CD14-positive monocyte (primary cell): Measurements from ENCODE around the gene IL1A. TPM values are rescaled to one million over a fixed set of nuclear protein-coding genes. Genes with fewer than 3 reads are reported as not detected.

Source experiments
- DNase-seq, 3 donors: peaks; one replicate each; pipeline ENCODE4 v3.0.0-alpha.2; 2011 to 2022
- H2AFZ ChIP-seq: 2 replicates; pipeline ENCODE4 v1.6.0; 2012; ENCODE audit warnings: mild to moderate bottlenecking, low read depth, low read length, inconsistent platforms; ENCODE audit not compliant: insufficient read depth, poor library complexity, severe bottlenecking
- H3K27ac ChIP-seq, 2 donors: 1 replicate in 1 of 2; 2 replicates in 1 of 2; pipeline ENCODE4 v1.5.1; 2012 to 2013; ENCODE audit warnings: low read length in 2 of 2, control low read depth in 1 of 2, inconsistent platforms in 1 of 2, low read depth in 1 of 2, mild to moderate bottlenecking in 1 of 2
- H3K27me3 ChIP-seq, 2 donors: one replicate each; pipeline versions ENCODE4 v1.6.0 to v1.6.1; 2011 to 2013; ENCODE audit warnings: low read length in 2 of 2; ENCODE audit not compliant: control insufficient read depth in 2 of 2, insufficient read depth in 2 of 2
- H3K36me3 ChIP-seq, 2 donors: replicated peaks in 1 of 2; 1 replicate in 1 of 2; 2 replicates in 1 of 2; pipeline versions ENCODE4 v1.5.1 to v1.6.1; 2012 to 2013; ENCODE audit warnings: low read length in 2 of 2, control low read depth in 1 of 2, inconsistent platforms in 1 of 2, mild to moderate bottlenecking in 1 of 2; ENCODE audit not compliant: insufficient read depth in 2 of 2, control insufficient read depth in 1 of 2
- H3K4me1 ChIP-seq, 2 donors: 1 replicate in 1 of 2; 2 replicates in 1 of 2; pipeline versions ENCODE4 v1.5.1 to v1.6.1; 2012 to 2013; ENCODE audit warnings: low read length in 2 of 2, control low read depth in 1 of 2, inconsistent platforms in 1 of 2, mild to moderate bottlenecking in 1 of 2, moderate library complexity in 1 of 2; ENCODE audit not compliant: insufficient read depth in 2 of 2, control insufficient read depth in 1 of 2
- H3K4me2 ChIP-seq: replicated peaks from 2 replicates; pipeline ENCODE3; 2012; ENCODE audit warnings: low read length, moderate library complexity, mild to moderate bottlenecking; ENCODE audit not compliant: poor library complexity, severe bottlenecking; ENCODE audit errors: extremely low read depth
- H3K4me3 ChIP-seq, 3 experiments: fragments of 200-600 bp in 1 of 3; sonication (generic) in 1 of 3; replicated peaks in 1 of 3; 1 replicate in 2 of 3; 2 replicates in 1 of 3; pipeline ENCODE4 v1.5.1; 2011 to 2013; ENCODE audit warnings: low read length in 3 of 3, mild to moderate bottlenecking in 3 of 3, control low read depth in 2 of 3, low read depth in 2 of 3, inconsistent platforms in 1 of 3, moderate library complexity in 1 of 3
- H3K79me2 ChIP-seq: 2 replicates; pipeline ENCODE4 v1.6.0; 2012; ENCODE audit warnings: mild to moderate bottlenecking, control low read depth, inconsistent platforms, low read length, moderate library complexity; ENCODE audit not compliant: insufficient read depth
- H3K9ac ChIP-seq: 2 replicates; pipeline ENCODE4 v1.6.0; 2017; ENCODE audit warnings: low read length, mild to moderate bottlenecking; ENCODE audit not compliant: insufficient read depth, poor library complexity, severe bottlenecking
- H3K9me3 ChIP-seq, 2 donors: replicated peaks in 1 of 2; 1 replicate in 1 of 2; 2 replicates in 1 of 2; pipeline versions ENCODE4 v1.5.1 to v1.6.1; 2012 to 2013; ENCODE audit warnings: low read length in 2 of 2, control low read depth in 1 of 2; ENCODE audit not compliant: control insufficient read depth in 1 of 2, insufficient read depth in 1 of 2
- H4K20me1 ChIP-seq: 2 replicates; pipeline ENCODE4 v1.6.0; 2012; ENCODE audit warnings: mild to moderate bottlenecking, low read length, control low read depth, moderate library complexity; ENCODE audit not compliant: insufficient read depth
- H3K27ac Mint-ChIP-seq, 7 donors: one replicate each; pipeline ENCODE4 v1.8.0; 2020; ENCODE audit warnings: mild to moderate bottlenecking in 7 of 7, mixed read lengths in 7 of 7, moderate library complexity in 6 of 7, inconsistent platforms in 2 of 7
- H3K27me3 Mint-ChIP-seq, 3 donors: one replicate each; pipeline ENCODE4 v1.8.0; 2021 to 2022; ENCODE audit warnings: low read depth in 3 of 3, mild to moderate bottlenecking in 3 of 3, mixed read lengths in 3 of 3, moderate library complexity in 3 of 3, inconsistent platforms in 1 of 3
- H3K36me3 Mint-ChIP-seq, 2 donors: one replicate each; pipeline ENCODE4 v1.8.0; 2020; ENCODE audit warnings: mixed read lengths in 2 of 2, inconsistent platforms in 1 of 2, mild to moderate bottlenecking in 1 of 2
- H3K4me1 Mint-ChIP-seq: one replicate; pipeline ENCODE4 v1.8.0; 2020; ENCODE audit warnings: mild to moderate bottlenecking, mixed read lengths
- H3K4me3 Mint-ChIP-seq, 2 donors: one replicate each; pipeline ENCODE4 v1.8.0; 2020; ENCODE audit warnings: mild to moderate bottlenecking in 2 of 2, mixed read lengths in 2 of 2, moderate library complexity in 1 of 2
- H3K9me3 Mint-ChIP-seq, 7 donors: one replicate each; pipeline ENCODE4 v1.8.0; 2020 to 2022; ENCODE audit warnings: mixed read lengths in 7 of 7, mild to moderate bottlenecking in 6 of 7, moderate library complexity in 6 of 7, inconsistent platforms in 2 of 7
- WGBS: methylation state at CpG from one replicate; pipeline ENCODE4 v1.1.5; 2013; ENCODE audit warnings: missing lambda C conversion rate; ENCODE audit not compliant: insufficient coverage; 5-methylcytosine and 5-hydroxymethylcytosine counted together
- intact Hi-C, 2 donors: fragments of 100-400 bp; cut with micrococcal nuclease; formaldehyde crosslinking; loops; one replicate each; pipeline versions ENCODE4 v1.15.0 to v1.15.1; 2023
- polyA plus RNA-seq, 3 donors: library from polyadenylated mRNA; depleted of rRNA in 1 of 3; unstranded in 2 of 3; stranded (reverse) in 1 of 3; fragments of 300-500 nt in 2 of 3; fragments of >200 nt in 1 of 3; fragmentation: Illumina TruSeq in 2 of 3; gene quantifications; 1 replicate in 2 of 3; 2 replicates in 1 of 3; pipeline ENCODE4 v1.2.3, GENCODE V29; 2012 to 2021
- TF ChIP-seq, protein P1 (sequence below): fragments of 200-600 bp; IDR thresholded peaks from one replicate; pipeline ENCODE4 v1.8.0; 2022; ENCODE audit warnings: antibody characterized with exemption, mild to moderate bottlenecking

Gene IL1A
- polyA plus RNA-seq, 3 donors = 0.26 to 0.83 TPM; not detected in 1

GRCh38 chr2:112793449-112793978 is 9.2 kb upstream of the IL1A start:
- peaks cover 5 to 10% (median 6%) of the 10 kb centered on the region in 7 donors for H3K9me3 Mint-ChIP-seq
- TF ChIP-seq, protein P1, sequence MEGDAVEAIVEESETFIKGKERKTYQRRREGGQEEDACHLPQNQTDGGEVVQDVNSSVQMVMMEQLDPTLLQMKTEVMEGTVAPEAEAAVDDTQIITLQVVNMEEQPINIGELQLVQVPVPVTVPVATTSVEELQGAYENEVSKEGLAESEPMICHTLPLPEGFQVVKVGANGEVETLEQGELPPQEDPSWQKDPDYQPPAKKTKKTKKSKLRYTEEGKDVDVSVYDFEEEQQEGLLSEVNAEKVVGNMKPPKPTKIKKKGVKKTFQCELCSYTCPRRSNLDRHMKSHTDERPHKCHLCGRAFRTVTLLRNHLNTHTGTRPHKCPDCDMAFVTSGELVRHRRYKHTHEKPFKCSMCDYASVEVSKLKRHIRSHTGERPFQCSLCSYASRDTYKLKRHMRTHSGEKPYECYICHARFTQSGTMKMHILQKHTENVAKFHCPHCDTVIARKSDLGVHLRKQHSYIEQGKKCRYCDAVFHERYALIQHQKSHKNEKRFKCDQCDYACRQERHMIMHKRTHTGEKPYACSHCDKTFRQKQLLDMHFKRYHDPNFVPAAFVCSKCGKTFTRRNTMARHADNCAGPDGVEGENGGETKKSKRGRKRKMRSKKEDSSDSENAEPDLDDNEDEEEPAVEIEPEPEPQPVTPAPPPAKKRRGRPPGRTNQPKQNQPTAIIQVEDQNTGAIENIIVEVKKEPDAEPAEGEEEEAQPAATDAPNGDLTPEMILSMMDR = no peak
- Histone ChIP-seq H4K20me1 (peaks cover 4% of the 10 kb centered on the region), H3K79me2 (no peaks in the 10 kb centered on the region), H3K4me2 (peak overlapping the region; percentile 36), H3K4me1 (peaks cover 47 to 60% of the 10 kb centered on the region in 2 donors), H2AFZ (no peak overlapping the region), H3K9me3 (no peaks in the 10 kb centered on the region), H3K27me3 (no peaks in the 10 kb centered on the region), H3K4me3 (peak overlapping the region in 1 of 3 experiments; percentile 29), H3K36me3 (no peaks in the 10 kb centered on the region), H3K27ac (peak overlapping the region; percentile 70 to 99), H3K9ac (peak overlapping the region; percentile 73)
- H3K4me3 Mint-ChIP-seq = peak overlapping the region in 1 of 2 donors; percentile 4
- H3K27me3 Mint-ChIP-seq = peaks cover 2 to 4% (median 4%) of the 10 kb centered on the region in 3 donors
- DNase-seq = peak; percentile 88 to 96 (median 96)
- peaks cover 44% of the 10 kb centered on the region for H3K4me1 Mint-ChIP-seq
- intact Hi-C loops = loop anchor here in 1 of 2 donors (2.0 to 10.0 kb wide), 3 partner anchors 41 to 91 kb away; no protein-coding TSS in a partner anchor
- 0% methylated on average over 1 of the region's 3 CpGs for WGBS
- no peaks in the 10 kb centered on the region for H3K36me3 Mint-ChIP-seq
- peak overlapping the region; percentile 95 to 99 (median 97) for H3K27ac Mint-ChIP-seq

DNA sequence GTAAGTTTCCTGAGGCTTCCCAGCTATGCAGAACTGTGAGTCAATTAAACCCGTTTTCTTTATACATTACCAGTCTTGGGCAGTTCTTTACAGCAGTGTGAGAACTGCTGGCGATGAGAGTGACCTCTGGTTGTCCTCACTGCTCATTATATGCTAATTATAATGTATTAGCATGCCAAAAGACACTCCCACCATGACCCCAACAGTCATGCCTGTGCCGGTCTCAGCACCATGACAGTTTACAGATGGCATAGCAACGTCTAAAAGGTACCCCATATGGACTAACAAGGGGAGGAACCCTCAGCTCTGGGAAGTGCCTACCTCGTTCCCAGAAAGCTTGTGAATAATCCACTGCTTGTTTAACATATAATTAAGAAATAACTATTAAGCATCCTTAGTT is 8.1 kb upstream of the IL1A start:
- H3K27me3 ChIP-seq = no peaks in the 10 kb centered on the region
- H3K27ac ChIP-seq = peak overlapping the region; percentile 70 to 99
- H3K9ac ChIP-seq = no peak overlapping the region
- peak overlapping the region in 6 of 7 donors; percentile 95 to 99 (median 98) for H3K27ac Mint-ChIP-seq
- no peak overlapping the region for H3K4me3 Mint-ChIP-seq
- no peaks in the 10 kb centered on the region for H3K36me3 ChIP-seq
- H3K79me2 ChIP-seq = no peaks in the 10 kb centered on the region
- H3K4me2 ChIP-seq = no peak overlapping the region
- TF ChIP-seq, protein P1 = no peak
- H2AFZ ChIP-seq = no peak overlapping the region
- peaks cover 58 to 71% of the 10 kb centered on the region in 2 donors for H3K4me1 ChIP-seq
- peaks cover 2 to 4% (median 2%) of the 10 kb centered on the region in 3 donors for H3K27me3 Mint-ChIP-seq
- H4K20me1 ChIP-seq = peaks cover 4% of the 10 kb centered on the region
- no peaks in the 10 kb centered on the region for H3K36me3 Mint-ChIP-seq
- no peak overlapping the region for H3K4me3 ChIP-seq
- peaks cover 5 to 10% (median 7%) of the 10 kb centered on the region in 7 donors for H3K9me3 Mint-ChIP-seq
- H3K9me3 ChIP-seq = no peaks in the 10 kb centered on the region
- H3K4me1 Mint-ChIP-seq = peaks cover 54% of the 10 kb centered on the region
- DNase-seq = no peak
- no CpG with 5 or more reads among the region's 5 CpGs for WGBS
- intact Hi-C loops = loop anchor here in 1 of 2 donors (2.0 to 10.0 kb wide), 3 partner anchors 40 to 92 kb away; no protein-coding TSS in a partner anchor
